Muscle layer of duodenum (tissue), 2 donors: ENCODE results near the gene LCE3C.

Experiments used
- H3K27ac ChIP-seq: one replicate; pipeline ENCODE4 v1.7.0; 2013; ENCODE audit warnings: mild to moderate bottlenecking, low read length
- H3K27me3 ChIP-seq: one replicate; pipeline ENCODE4 v1.7.0; 2013; ENCODE audit warnings: low read depth, mild to moderate bottlenecking, control low read depth, low read length
- H3K36me3 ChIP-seq, 2 donors: one replicate each; pipeline ENCODE4 v1.7.0; 2013; ENCODE audit warnings: low read length in 2 of 2, control low read depth in 1 of 2, mild to moderate bottlenecking in 1 of 2; ENCODE audit not compliant: insufficient read depth in 2 of 2, control insufficient read depth in 1 of 2
- H3K4me1 ChIP-seq, 2 donors: one replicate each; pipeline ENCODE4 v1.7.0; 2013; ENCODE audit warnings: low read length in 2 of 2, mild to moderate bottlenecking in 2 of 2, control low read depth in 1 of 2, moderate library complexity in 1 of 2; ENCODE audit not compliant: insufficient read depth in 2 of 2, control insufficient read depth in 1 of 2
- H3K4me3 ChIP-seq, 2 donors: one replicate each; pipeline ENCODE4 v1.7.0; 2013; ENCODE audit warnings: low read length in 2 of 2, low read depth in 1 of 2, mild to moderate bottlenecking in 1 of 2
- H3K9me3 ChIP-seq, 2 donors: one replicate each; pipeline ENCODE4 v1.7.0; 2013; ENCODE audit warnings: low read length in 2 of 2, control low read depth in 1 of 2, mild to moderate bottlenecking in 1 of 2; ENCODE audit not compliant: control insufficient read depth in 1 of 2
- donor health status: healthy.

The LCE3C gene

DNA sequence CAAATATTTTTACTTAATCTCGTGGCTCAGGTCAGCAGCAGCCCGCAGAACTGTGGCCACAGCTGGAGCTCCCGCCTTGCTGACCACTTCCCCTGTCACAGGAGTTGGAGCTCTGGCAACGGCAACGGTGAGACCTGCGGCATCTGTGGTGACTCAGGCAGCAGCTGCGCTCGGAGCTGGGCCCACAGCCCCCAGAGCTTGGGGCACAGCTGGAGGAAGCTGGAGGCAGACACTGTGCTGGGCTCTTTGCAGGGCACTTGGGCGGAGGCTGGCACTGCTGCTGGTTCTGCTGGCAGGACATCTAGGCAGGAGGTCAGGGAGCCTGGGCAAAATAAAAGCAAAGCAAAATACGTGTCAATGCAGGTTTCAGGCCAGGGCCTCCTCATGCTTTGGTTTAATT is 22.8 kb downstream of the LCE3C start, which contains the start of gene LCE3A:
Gene LCE3A (minus strand): TSS at position 301 of the 400 bp plus-strand sequence. CDS start 0 bp downstream, at position 301.
- no peak within 1 kb of the TSS for H3K27ac ChIP-seq
- no peaks in the 10 kb centered on the region for H3K4me1 ChIP-seq
- no peaks in the 10 kb centered on the region for H3K27me3 ChIP-seq
- H3K36me3 ChIP-seq, result no peaks in the 10 kb centered on the region
- H3K4me3 ChIP-seq, result no peak within 1 kb of the TSS
- H3K9me3 ChIP-seq, result peaks cover 5 to 16% of the 10 kb centered on the region in 2 donors

DNA sequence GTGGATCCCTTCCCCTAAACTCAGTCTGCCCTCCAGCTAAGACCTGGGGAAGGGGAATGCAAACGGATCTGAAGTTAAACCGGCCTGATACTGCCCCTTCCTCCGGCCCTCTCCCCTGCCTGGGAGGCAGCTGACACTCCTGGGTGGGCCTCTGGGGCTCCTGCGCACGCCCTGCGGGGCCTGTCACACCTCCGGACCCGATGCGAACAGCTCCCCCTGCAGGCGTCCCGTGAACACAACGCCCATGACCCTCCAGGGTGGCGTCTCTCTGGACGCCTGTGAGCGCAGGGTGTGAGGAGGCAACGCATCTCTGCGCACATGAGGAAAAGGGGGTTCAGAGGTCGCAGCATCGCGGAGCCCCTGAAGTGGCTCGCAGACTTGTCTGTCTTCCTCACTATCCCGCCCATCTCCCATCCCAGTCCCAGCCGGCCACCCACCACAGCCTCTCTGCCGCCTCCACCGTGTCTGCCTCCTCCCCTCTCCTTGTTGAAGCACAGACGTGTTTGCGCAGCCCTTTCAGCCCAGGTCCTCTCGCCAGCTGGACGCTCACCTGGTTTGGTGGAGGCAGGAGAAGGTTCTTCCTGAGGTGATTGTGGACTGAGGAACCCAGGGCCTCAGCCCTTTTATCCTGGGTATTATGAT is 23.3 kb downstream of the LCE3C start:
- Histone ChIP-seq H3K27ac (no peak overlapping the region), H3K4me3 (no peak overlapping the region), H3K9me3 (peaks cover 5 to 15% of the 10 kb centered on the region in 2 donors), H3K27me3 (no peaks in the 10 kb centered on the region), H3K36me3 (no peaks in the 10 kb centered on the region), H3K4me1 (no peaks in the 10 kb centered on the region)

DNA sequence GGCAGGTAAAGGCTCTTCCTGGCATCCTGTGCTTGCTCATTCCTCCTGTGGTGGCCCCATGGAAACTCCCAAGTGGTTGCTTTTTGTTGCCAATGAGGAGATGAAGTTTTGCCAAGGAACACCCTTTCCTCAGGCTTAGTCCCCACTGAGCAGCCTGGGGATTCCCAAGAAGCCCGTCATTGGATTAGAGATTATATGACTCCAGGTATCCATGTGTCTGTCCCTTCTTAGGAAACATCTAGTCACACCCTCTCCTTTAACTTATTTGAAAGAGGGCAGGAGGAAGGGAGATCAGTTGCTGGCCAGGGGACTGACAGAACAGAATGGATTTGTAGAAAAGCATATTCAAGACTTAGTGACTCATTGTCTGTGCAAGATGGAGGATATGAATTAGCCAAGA is 26.7 kb downstream of the LCE3C start:
- Histone ChIP-seq H3K27me3 (no peaks in the 10 kb centered on the region), H3K36me3 (no peaks in the 10 kb centered on the region), H3K4me3 (no peak overlapping the region), H3K27ac (no peak overlapping the region), H3K9me3 (peaks cover 0 to 5% of the 10 kb centered on the region in 2 donors), H3K4me1 (no peaks in the 10 kb centered on the region)

DNA sequence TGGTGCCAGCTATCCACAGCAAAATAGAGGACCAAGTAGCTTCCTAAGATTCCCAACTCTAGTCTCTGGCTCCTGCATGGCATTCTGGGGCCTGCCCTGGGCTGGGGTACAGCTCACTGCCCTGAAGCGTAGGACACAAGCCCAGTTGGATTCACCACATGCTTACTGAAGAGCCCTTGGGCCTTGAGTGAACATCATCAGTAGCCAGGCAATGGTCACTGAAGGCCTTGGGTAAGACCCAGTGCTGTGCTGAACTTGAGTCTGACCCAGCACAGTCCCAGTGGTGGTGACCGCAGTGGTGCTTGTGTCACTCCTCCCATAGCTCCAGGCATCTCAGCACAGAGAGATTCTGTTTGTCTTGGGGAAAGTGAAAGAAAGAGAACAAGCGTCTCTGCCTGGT is 30.6 kb downstream of the LCE3C start:
- Histone ChIP-seq H3K27ac (no peak overlapping the region), H3K36me3 (no peaks in the 10 kb centered on the region), H3K9me3 (peaks cover 0 to 13% of the 10 kb centered on the region in 2 donors), H3K4me1 (no peaks in the 10 kb centered on the region), H3K4me3 (no peak overlapping the region), H3K27me3 (no peaks in the 10 kb centered on the region)

DNA sequence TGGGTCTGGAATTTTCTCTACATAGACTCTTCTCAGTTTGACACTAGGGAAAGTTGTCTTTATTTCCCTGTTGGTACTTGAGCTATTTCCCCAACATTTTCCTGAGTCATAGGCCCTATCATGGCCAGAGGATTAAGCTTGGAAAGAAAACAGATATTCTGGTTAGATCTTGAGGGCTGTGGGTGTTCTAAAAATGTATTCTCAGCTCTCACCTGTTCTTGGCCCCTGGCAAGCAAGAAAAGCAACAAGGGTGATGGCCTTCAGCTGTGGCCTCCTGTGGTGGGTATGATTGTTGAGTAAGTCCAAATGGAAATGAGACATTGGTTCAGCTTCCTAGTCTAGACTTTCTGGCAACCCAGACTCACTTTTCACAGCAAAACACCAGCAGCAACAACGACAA is 40.3 kb downstream of the LCE3C start:
- Histone ChIP-seq H3K27me3 (no peaks in the 10 kb centered on the region), H3K36me3 (no peaks in the 10 kb centered on the region), H3K4me1 (no peaks in the 10 kb centered on the region), H3K27ac (no peak overlapping the region), H3K4me3 (no peak overlapping the region), H3K9me3 (peaks cover 0 to 10% of the 10 kb centered on the region in 2 donors)

DNA sequence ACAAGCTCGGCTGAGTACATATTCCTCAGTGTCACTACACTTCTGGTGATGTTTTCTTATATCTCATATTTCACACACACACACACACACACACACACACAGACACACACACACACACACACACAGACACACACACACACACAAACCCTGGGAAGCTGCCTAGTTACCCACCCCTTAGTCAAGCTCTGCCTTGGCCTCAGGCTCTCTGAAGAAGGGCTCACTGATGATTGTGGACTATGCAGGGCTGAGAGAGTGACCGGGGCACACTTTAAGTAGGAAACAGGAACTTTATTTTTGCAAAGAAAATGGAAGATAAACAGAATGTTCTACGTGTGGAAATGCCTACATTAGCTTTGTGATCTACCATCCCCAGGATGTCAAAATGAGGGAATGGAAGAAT is 43.9 kb downstream of the LCE3C start:
- H3K27me3 ChIP-seq, result no peaks in the 10 kb centered on the region
- no peaks in the 10 kb centered on the region for H3K36me3 ChIP-seq
- no peaks in the 10 kb centered on the region for H3K4me1 ChIP-seq
- H3K4me3 ChIP-seq, result no peak overlapping the region
- H3K9me3 ChIP-seq, result peaks cover 0 to 2% of the 10 kb centered on the region in 2 donors
- no peak overlapping the region for H3K27ac ChIP-seq

DNA sequence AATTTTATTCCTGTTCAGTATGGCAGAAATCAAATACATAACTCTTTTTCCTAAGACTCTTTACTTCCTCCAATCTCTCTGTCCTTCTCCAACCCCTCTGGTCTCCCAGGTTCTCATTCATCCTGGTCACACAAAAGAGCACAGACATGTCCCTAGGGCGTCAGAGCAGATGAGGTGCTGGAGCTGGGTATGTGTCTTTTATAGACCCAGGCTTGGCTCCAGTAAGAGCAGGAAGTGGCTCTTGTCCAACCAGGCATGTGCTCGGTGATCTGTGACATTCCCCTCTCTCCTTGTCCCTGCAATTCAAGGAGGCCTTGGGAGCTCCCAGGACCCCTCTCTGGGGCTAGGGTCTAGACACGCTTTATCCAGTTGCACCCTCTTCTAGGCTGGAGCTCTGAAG is 45.1 kb downstream of the LCE3C start:
- Histone ChIP-seq H3K27me3 (no peaks in the 10 kb centered on the region), H3K9me3 (no peaks in the 10 kb centered on the region)

DNA sequence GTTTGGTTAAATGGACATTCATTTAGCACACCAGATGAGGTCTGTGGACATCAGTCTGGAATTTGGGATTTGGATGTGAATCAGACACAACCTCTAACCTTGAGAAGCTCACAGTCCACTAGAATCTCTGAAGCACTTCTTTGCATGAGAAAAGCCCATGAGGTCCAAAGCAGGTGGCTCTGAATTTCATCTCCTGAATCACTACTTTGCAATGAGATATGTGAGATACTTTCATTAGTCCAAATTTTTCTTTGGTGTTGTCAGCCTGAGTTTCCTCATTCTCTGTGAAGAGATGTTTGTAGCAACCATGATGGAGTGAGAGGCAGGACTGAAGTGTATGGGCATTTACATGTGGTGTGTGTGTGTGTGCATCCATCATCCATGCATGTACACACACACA is 46.6 kb downstream of the LCE3C start:
- Histone ChIP-seq H3K36me3 (no peaks in the 10 kb centered on the region), H3K9me3 (no peaks in the 10 kb centered on the region), H3K27ac (no peak overlapping the region), H3K27me3 (no peaks in the 10 kb centered on the region), H3K4me1 (no peaks in the 10 kb centered on the region), H3K4me3 (no peak overlapping the region)

More for the DNA sequence above, 45.1 kb downstream of the LCE3C start:
- H3K4me3 ChIP-seq, result no peak overlapping the region
- H3K36me3 ChIP-seq, result no peaks in the 10 kb centered on the region
- no peaks in the 10 kb centered on the region for H3K4me1 ChIP-seq
- no peak overlapping the region for H3K27ac ChIP-seq
